COR-L47 (cell line): Measurements from ENCODE around the gene PRKD3.
A peak's percentile ranks its signal among the peaks of the same experiment; 100 is the strongest.
"Not testable (repeated sequence)": the region's sequence is repeated elsewhere in the genome, so short reads cannot be mapped to it uniquely, and the experiment has no call there.

Source experiments
- DNase-seq: peaks from one replicate; lab custom pipeline; 2025; lab: John Stamatoyannopoulos, UW

PRKD3 gene

DNA sequence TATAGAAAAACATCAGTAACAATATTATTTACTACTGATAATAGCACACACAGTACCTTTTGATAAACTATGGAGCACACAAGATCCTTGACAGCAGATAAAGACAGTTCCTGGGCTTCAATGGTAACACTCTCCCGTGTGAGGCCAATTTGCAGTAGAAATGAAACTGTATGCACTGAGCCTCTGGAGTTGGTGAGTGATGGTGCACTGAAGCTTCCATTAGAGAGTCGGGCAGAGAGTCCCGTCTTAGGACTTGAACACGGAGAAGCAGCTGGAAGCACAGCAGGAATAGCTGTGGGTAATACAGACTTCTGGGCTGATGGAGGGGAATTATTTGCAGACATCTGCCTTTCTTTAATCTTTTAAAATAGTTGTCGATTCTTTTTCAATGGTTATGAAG is 8.5 kb downstream of the PRKD3 start:
- DNase-seq: no peak

DNA sequence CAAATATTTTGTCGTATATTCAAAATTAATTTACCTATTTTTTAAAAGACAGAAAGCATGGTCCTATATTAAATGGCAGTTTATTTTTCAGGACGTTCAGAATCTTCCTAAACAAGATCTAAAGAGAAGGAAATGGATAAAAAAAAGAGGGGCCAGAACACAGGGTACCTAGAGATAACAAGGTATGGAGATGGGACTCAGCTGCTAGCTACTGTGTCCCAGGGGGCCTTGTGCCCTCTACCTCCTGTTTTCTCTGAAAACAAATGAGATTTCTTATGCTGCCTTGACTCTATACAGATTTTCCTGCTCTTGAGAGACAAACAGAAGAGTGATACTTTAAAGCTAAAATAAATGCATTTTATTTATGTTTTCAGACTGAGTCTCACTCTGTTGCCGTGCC is 9.3 kb downstream of the PRKD3 start:
- DNase-seq: no peak

- no peak for DNase-seq
These were observed 17.1 kb downstream of the PRKD3 start for GRCh38 chr2:37307500-37307899.

GRCh38 chr2:37306024-37306423 is 18.6 kb downstream of the PRKD3 start:
- peak; percentile 90 for DNase-seq

DNA sequence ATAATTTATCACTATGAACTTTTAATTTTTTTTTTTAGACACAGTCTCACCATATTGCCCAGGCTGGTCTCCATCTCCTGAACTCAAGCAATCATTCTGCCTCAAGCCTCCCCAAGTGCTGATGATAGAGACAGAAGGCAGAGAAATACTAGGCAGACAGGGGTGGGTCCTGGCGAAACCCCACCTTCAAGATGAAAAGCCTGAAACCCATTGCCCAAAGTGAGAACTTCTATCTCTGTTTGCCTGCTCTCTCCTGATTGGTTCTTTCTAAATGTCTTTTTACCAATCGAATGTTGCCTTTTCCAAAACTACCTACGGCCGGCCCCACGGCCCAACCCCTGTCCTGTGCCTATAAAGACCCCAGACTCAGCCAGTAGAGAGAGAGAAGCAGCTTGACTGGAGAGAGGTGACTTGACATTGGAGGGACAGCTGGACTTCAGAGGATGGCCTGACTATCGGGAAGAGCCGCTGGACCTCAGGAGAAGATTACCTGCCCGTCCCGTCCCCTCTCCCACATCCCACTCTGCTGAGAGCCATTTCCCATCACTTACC is 21.9 kb downstream of the PRKD3 start:
- no peak for DNase-seq

DNA sequence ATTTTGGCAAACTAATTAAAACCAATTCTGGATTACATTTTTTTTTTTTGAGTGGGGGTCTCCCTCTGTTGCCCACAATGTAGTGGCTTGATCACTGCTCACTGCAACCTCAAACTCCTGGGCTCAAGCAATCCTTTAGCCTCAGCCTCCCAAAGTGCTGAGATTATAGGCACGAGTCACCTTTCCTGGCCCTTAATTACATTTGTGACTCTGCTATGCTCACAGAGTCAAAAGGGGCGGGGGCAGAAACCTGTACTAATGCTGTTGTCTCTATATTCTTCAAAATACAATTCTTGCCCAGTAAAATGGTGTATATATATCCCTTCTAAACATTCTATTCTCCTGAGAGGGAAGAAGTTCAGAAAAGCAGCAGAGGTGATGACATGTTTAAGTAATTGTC is 23.2 kb downstream of the PRKD3 start:
- no peak for DNase-seq

DNA sequence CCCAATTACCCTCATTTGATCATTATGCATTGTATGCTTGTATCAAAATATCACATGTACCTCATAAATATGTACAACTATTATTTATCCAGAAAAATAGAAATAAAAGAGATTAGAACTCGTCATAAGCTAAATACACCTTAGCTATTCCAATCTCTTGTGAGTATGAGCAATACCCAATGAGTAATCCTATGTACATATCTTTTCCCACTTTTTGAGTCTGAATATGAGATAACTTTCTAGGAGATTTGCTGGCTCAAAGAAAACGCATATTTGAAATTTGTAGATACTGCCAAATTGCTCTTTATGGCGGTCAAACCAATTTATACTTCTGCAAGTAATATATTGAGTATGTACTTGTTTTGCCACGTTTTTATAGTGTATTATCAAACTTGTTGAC is 24.1 kb downstream of the PRKD3 start:
- no peak for DNase-seq

GRCh38 chr2:37300146-37300545 is 24.5 kb downstream of the PRKD3 start:
- no peak for DNase-seq

- DNase-seq: no peak
These were observed 27.0 kb downstream of the PRKD3 start for GRCh38 chr2:37297632-37298031.

- DNase-seq: no peak
These were observed 29.1 kb downstream of the PRKD3 start for GRCh38 chr2:37295469-37296073.

- DNase-seq: not testable (repeated sequence)
These were observed 29.8 kb downstream of the PRKD3 start for GRCh38 chr2:37294858-37295257.

DNA sequence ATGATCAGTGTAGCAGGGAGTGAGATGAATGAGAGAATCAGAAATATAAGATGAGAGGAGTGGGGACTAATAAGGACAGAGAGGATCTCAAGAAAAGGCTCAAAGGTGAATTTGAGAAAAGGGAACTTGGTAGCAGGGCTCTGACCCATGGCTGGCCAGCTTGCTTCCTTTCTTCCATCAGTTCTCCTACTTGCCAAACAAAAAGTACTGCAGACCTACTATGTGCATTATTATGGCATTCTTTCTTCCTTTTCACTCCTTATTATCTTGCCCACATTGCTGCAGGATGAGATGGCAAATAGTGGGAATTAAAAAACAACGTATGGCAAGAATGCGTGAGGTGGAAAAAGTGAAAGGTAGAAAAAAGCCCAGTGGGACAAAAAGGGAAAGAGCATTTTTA is 33.0 kb downstream of the PRKD3 start:
- no peak for DNase-seq

GRCh38 chr2:37287966-37288365 is 36.7 kb downstream of the PRKD3 start:
- DNase-seq: peak; percentile 41

- DNase-seq: no peak
These were observed 40.3 kb downstream of the PRKD3 start for GRCh38 chr2:37284381-37284780.

DNA sequence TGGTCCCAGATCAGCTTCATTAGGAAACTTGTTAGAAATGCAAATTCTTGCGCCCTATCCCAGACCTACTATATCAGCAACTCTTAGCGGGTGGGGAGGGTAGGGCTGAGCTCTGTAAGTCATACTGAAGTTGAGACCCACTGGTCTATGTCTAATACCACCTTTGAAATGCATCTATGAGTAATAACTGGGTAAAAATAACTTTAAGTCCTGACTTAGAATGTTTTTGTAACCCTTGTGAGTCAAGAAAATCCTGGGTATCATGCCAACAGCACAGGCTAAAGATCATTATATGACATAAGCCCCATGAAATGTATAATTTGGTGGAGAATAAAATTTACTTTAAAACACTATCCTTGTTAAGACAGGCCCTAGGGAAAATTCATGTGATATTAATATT is 41.4 kb downstream of the PRKD3 start:
- no peak for DNase-seq

DNA sequence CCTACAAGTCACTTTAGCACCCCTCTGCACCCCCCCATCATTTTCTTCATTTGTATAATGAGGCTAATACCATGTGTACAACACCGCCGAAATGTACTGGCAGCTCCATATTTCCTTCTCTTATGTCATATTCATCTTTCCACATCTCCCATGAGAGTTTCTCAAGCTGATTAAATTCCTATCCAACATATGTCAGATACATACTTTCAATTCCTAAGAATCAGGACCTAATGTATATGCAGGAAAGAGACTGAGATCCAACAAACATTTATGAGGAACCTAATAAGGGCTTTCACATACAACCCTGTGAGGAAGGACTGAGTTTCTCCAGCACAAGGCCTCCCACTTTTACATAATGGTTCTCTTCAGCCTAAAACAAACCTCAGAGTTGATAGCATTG is 41.9 kb downstream of the PRKD3 start:
- no peak for DNase-seq

DNA sequence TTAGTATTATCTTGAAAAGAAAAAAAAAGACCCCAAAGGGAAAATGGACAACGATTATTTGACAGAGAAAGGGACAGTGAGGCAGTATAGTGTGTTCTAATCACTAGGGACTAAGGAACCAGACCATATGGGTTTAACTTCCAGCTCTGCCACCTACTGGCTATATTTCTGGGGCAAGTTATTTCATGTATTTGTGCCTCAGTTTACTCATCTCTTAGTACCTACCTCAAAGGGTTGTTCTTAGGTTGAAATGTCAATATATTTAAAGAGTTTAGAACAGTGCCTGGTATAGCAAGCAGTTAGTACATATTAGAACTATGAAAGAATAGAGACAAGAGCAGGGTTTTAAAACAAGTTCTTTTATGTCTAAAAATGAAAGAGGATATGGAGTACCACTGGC is 42.7 kb downstream of the PRKD3 start:
- DNase-seq: no peak

GRCh38 chr2:37276291-37276690 is 48.3 kb downstream of the PRKD3 start:
- no peak for DNase-seq
